Stomach (tissue), 4 donors: ENCODE data around the gene ISG20.

Source experiments
- CTCF ChIP-seq, 7 experiments: fragments of 450-650 bp in 4 of 7; fragments of 200-600 bp in 3 of 7; sonication (generic) in 3 of 7; IDR thresholded peaks; one replicate each; pipeline ENCODE4 v1.5.1; 2016 to 2019; ENCODE audit warnings: antibody characterized with exemption in 7 of 7, control low read depth in 2 of 7, mild to moderate bottlenecking in 1 of 7
- POLR2A ChIP-seq, 4 donors: fragments of 450-650 bp; IDR thresholded peaks; one replicate each; pipeline ENCODE4 v1.6.1; 2016; ENCODE audit warnings: antibody characterized with exemption in 4 of 4, control low read depth in 2 of 4, mild to moderate bottlenecking in 1 of 4, moderate library complexity in 1 of 4
- POLR2AphosphoS5 ChIP-seq, 3 donors: sonication (generic); formaldehyde crosslinking; IDR thresholded peaks; one replicate each; pipeline ENCODE4 v1.6.1; 2016; ENCODE audit warnings: antibody characterized with exemption in 3 of 3

DNA sequence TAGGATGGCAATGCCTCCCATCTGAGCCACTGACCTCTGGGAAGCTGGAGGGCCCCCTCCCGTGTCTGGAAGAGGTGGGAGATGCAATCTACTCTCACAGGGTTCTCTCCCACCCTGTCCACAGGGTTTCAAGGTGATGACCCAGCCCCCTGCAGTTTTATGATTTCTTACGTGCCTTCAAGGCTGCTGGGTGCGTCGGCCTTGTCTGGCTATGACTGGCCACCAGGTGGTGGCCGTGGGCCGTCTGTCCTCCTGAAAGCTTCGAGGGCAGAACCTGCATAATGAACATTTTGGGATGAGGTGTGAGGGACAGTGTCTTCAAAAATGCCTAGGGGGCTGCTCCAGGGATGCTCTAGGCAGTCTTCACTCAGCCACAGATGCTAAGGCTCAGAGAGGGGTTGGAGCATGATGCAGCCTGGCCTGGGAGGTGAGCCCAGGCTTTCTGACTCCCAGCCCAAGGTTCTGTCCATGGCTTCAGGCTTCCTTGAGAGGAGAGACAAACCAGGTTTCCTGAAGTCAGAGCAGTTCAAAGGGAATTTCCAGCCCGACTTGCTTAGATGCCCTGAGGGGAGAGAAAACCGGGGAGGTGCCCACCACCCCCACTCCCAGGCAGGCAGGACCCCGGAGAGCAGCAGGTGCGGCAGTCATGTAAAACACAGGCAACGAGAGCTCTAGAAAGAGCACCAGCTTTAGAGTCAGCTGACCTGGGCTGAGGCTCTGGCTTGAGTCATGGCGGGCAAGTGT, 18.7 kb downstream of the ISG20 start:
- TF ChIP-seq POLR2A (IDR thresholded peaks at IDR 0.05), result no peak
- no peak for TF ChIP-seq POLR2AphosphoS5 (IDR thresholded peaks at IDR 0.05)
- peak in 5 of 7 experiments; percentile 41 to 65 (median 62) for TF ChIP-seq CTCF (IDR thresholded peaks at IDR 0.05)
